Upper lobe of left lung (tissue), 4 donors: Measurements from ENCODE around the gene PDE6A.
A peak's percentile ranks its signal among the peaks of the same experiment; 100 is the strongest.

Experiments
- EP300 ChIP-seq, 4 donors: sonication (generic); formaldehyde crosslinking; IDR thresholded peaks; one replicate each; pipeline ENCODE4 v1.5.1; 2017; ENCODE audit warnings: antibody characterized with exemption in 4 of 4, control low read depth in 2 of 4
- POLR2A ChIP-seq, 4 donors: fragments of 450-650 bp; IDR thresholded peaks; one replicate each; pipeline ENCODE4 v1.5.1; 2016 to 2017; ENCODE audit warnings: antibody characterized with exemption in 4 of 4, mild to moderate bottlenecking in 2 of 4
- POLR2AphosphoS5 ChIP-seq, 2 donors: sonication (generic); formaldehyde crosslinking; IDR thresholded peaks; one replicate each; pipeline ENCODE4 v1.5.1; 2017; ENCODE audit warnings: antibody characterized with exemption in 2 of 2
- TF ChIP-seq, protein P1 (sequence below), 6 experiments: fragments of 450-650 bp in 4 of 6; fragments of 200-600 bp in 2 of 6; sonication (generic) in 2 of 6; IDR thresholded peaks; one replicate each; pipeline ENCODE4 v1.5.1; 2016 to 2019; ENCODE audit warnings: antibody characterized with exemption in 6 of 6

DNA sequence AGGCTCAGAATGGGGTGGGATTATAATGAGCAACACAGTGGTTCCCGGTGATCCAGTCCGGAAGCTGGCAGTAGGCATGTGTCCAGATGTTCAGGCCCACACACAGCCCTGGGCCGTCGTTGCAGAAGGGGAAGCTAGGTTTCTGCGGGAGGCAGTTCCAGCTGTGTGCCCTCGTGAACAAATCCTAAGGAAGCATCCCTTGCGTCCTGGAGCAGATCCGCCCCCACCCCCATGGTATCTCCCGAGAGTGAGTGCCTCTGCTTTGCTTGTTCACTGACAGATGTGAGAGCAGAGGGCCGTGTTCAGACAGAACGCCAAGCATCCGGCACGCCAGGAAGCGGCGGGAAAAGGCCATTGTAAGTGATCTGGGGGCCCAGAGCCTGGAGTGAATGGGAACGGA, 104.8 kb downstream of the PDE6A start:
- TF ChIP-seq, protein P1, sequence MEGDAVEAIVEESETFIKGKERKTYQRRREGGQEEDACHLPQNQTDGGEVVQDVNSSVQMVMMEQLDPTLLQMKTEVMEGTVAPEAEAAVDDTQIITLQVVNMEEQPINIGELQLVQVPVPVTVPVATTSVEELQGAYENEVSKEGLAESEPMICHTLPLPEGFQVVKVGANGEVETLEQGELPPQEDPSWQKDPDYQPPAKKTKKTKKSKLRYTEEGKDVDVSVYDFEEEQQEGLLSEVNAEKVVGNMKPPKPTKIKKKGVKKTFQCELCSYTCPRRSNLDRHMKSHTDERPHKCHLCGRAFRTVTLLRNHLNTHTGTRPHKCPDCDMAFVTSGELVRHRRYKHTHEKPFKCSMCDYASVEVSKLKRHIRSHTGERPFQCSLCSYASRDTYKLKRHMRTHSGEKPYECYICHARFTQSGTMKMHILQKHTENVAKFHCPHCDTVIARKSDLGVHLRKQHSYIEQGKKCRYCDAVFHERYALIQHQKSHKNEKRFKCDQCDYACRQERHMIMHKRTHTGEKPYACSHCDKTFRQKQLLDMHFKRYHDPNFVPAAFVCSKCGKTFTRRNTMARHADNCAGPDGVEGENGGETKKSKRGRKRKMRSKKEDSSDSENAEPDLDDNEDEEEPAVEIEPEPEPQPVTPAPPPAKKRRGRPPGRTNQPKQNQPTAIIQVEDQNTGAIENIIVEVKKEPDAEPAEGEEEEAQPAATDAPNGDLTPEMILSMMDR (IDR thresholded peaks at IDR 0.05), result no peak
- TF ChIP-seq POLR2A (IDR thresholded peaks at IDR 0.05) (no peak), POLR2AphosphoS5 (IDR thresholded peaks at IDR 0.05) (peak; percentile 18 to 49), EP300 (IDR thresholded peaks at IDR 0.05) (no peak)
